Osteocyte (in vitro differentiated cells): ENCODE measurements around the gene ZFP92. TPM values are rescaled to one million over a fixed set of nuclear protein-coding genes. Genes with fewer than 3 reads are reported as not detected.

Experiments used
- DNase-seq: peaks from one replicate; pipeline ENCODE4 v3.0.0; 2021; ENCODE audit warnings: mixed read lengths; ENCODE audit not compliant: unreplicated experiment; ENCODE audit errors: extremely low spot score
- H3K27ac Mint-ChIP-seq: one replicate; pipeline ENCODE4 v1.8.0; 2021; ENCODE audit warnings: mild to moderate bottlenecking, mixed read lengths; ENCODE audit not compliant: unreplicated experiment
- H3K27me3 Mint-ChIP-seq: one replicate; pipeline ENCODE4 v1.8.0; 2021; ENCODE audit warnings: mixed read lengths; ENCODE audit not compliant: unreplicated experiment
- H3K36me3 Mint-ChIP-seq: one replicate; pipeline ENCODE4 v1.8.0; 2021; ENCODE audit warnings: mixed read lengths; ENCODE audit not compliant: unreplicated experiment
- H3K4me1 Mint-ChIP-seq: one replicate; pipeline ENCODE4 v1.8.0; 2021; ENCODE audit warnings: mixed read lengths; ENCODE audit not compliant: unreplicated experiment
- H3K4me3 Mint-ChIP-seq: one replicate; pipeline ENCODE4 v1.8.0; 2021; ENCODE audit warnings: mild to moderate bottlenecking, moderate library complexity, mixed read lengths; ENCODE audit not compliant: unreplicated experiment
- H3K9me3 Mint-ChIP-seq: one replicate; pipeline ENCODE4 v1.8.0; 2021; ENCODE audit warnings: mixed read lengths; ENCODE audit not compliant: unreplicated experiment
- total RNA-seq: library from RNA; stranded (reverse); gene quantifications from 2 replicates; pipeline ENCODE4 v1.2.1, GENCODE V29; 2021
- TF ChIP-seq, protein P1 (sequence below): fragments of 200-600 bp; sonication (generic); IDR thresholded peaks from 2 replicates; pipeline ENCODE4 v1.5.0; 2021; ENCODE audit warnings: antibody characterized with exemption, mild to moderate bottlenecking, moderate library complexity

The ZFP92 gene
- total RNA-seq, 1 donor from 2014 or later = 0.05 TPM

DNA sequence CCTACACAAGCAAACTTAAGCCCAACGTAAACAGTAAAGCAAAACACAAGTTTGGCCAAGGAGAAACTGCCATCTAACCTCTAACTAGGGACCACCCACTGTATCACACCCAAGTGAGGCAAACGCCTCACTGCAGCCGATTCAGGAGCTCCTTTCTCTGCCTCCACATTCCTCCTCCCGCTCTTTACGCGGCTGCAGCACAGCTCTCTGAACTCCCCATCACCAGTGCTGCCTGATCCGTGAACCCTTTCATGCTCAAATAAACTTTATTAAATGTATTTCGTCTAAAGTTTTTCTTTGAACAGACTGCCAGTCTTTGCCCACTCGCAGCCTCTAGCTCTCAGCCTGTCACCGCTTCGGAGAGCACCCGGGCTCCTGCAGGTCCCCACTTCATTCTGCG is 16.7 kb upstream of the ZFP92 start:
- Mint-ChIP-seq H3K27ac (no peak overlapping the region), H3K9me3 (peaks cover 7% of the 10 kb centered on the region), H3K4me1 (no peaks in the 10 kb centered on the region), H3K36me3 (no peaks in the 10 kb centered on the region), H3K4me3 (no peak overlapping the region), H3K27me3 (peaks cover 7% of the 10 kb centered on the region)
- TF ChIP-seq, protein P1, sequence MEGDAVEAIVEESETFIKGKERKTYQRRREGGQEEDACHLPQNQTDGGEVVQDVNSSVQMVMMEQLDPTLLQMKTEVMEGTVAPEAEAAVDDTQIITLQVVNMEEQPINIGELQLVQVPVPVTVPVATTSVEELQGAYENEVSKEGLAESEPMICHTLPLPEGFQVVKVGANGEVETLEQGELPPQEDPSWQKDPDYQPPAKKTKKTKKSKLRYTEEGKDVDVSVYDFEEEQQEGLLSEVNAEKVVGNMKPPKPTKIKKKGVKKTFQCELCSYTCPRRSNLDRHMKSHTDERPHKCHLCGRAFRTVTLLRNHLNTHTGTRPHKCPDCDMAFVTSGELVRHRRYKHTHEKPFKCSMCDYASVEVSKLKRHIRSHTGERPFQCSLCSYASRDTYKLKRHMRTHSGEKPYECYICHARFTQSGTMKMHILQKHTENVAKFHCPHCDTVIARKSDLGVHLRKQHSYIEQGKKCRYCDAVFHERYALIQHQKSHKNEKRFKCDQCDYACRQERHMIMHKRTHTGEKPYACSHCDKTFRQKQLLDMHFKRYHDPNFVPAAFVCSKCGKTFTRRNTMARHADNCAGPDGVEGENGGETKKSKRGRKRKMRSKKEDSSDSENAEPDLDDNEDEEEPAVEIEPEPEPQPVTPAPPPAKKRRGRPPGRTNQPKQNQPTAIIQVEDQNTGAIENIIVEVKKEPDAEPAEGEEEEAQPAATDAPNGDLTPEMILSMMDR = no peak
- DNase-seq = no peak

GRCh38 chrX:153395613-153396319 is 15.5 kb upstream of the ZFP92 start:
- Mint-ChIP-seq H3K4me3 (no peak overlapping the region), H3K27ac (no peak overlapping the region), H3K9me3 (peaks cover 7% of the 10 kb centered on the region), H3K4me1 (no peaks in the 10 kb centered on the region), H3K36me3 (no peaks in the 10 kb centered on the region), H3K27me3 (peaks cover 7% of the 10 kb centered on the region)
- TF ChIP-seq, protein P1 = no peak
- DNase-seq = no peak

- DNase-seq = no peak
- Mint-ChIP-seq H3K4me3 (no peak overlapping the region), H3K27me3 (peaks cover 9% of the 10 kb centered on the region), H3K9me3 (peaks cover 7% of the 10 kb centered on the region), H3K27ac (no peak overlapping the region), H3K36me3 (no peaks in the 10 kb centered on the region), H3K4me1 (no peaks in the 10 kb centered on the region)
- TF ChIP-seq, protein P1 = no peak
Observed at GRCh38 chrX:153396320-153397195, 14.7 kb upstream of the ZFP92 start.

- H3K4me3 Mint-ChIP-seq = no peak overlapping the region
- H3K36me3 Mint-ChIP-seq = no peaks in the 10 kb centered on the region
- peaks cover 7% of the 10 kb centered on the region for H3K9me3 Mint-ChIP-seq
- TF ChIP-seq, protein P1 = no peak
- H3K27ac Mint-ChIP-seq = no peak overlapping the region
- peaks cover 13% of the 10 kb centered on the region for H3K27me3 Mint-ChIP-seq
- DNase-seq = no peak
- H3K4me1 Mint-ChIP-seq = no peaks in the 10 kb centered on the region
Observed at GRCh38 chrX:153397256-153397960, 13.9 kb upstream of the ZFP92 start.
